Mesenchymal stem cell (in vitro differentiated cells and primary cell): ENCODE data around the gene LHFPL2.

Source experiments
- DNase-seq: peaks from one replicate; pipeline ENCODE4 v3.0.0-alpha.2; 2013
- H2AFZ ChIP-seq: one replicate; pipeline ENCODE4 v1.6.1; 2013; ENCODE audit warnings: low read depth, mild to moderate bottlenecking, control low read depth, inconsistent platforms, low read length, moderate library complexity
- H2AK5ac ChIP-seq: 2 replicates; pipeline ENCODE4 v1.6.1; 2013; ENCODE audit warnings: low read length, moderate library complexity, mild to moderate bottlenecking, inconsistent platforms; ENCODE audit not compliant: severe bottlenecking
- H2BK120ac ChIP-seq: one replicate; pipeline ENCODE4 v1.6.1; 2013; ENCODE audit warnings: low read depth, mild to moderate bottlenecking, inconsistent platforms, low read length, moderate library complexity
- H2BK12ac ChIP-seq, 2 experiments: one replicate each; pipeline ENCODE4 v1.6.1; 2013; ENCODE audit warnings: inconsistent platforms in 2 of 2, low read length in 2 of 2, mild to moderate bottlenecking in 2 of 2, moderate library complexity in 2 of 2, control low read depth in 1 of 2
- H2BK15ac ChIP-seq: one replicate; pipeline ENCODE4 v1.6.1; 2013; ENCODE audit warnings: mild to moderate bottlenecking, low read depth, inconsistent platforms; ENCODE audit not compliant: poor library complexity, severe bottlenecking
- H2BK5ac ChIP-seq: 2 replicates; pipeline ENCODE4 v1.6.1; 2013; ENCODE audit warnings: low read depth, mild to moderate bottlenecking, low read length, control low read depth, inconsistent platforms; ENCODE audit not compliant: poor library complexity, severe bottlenecking
- H3K14ac ChIP-seq, 2 experiments: one replicate each; pipeline ENCODE4 v1.6.1; 2013; ENCODE audit warnings: inconsistent platforms in 2 of 2, low read length in 2 of 2, control low read depth in 1 of 2, mild to moderate bottlenecking in 1 of 2, moderate library complexity in 1 of 2
- H3K18ac ChIP-seq, 2 experiments: one replicate each; pipeline ENCODE4 v1.6.1; 2013; ENCODE audit warnings: inconsistent platforms in 2 of 2, low read length in 2 of 2, control low read depth in 1 of 2, low read depth in 1 of 2, mild to moderate bottlenecking in 1 of 2
- H3K23ac ChIP-seq, 2 experiments: one replicate each; pipeline ENCODE4 v1.6.1; 2013; ENCODE audit warnings: inconsistent platforms in 2 of 2, low read length in 2 of 2, mild to moderate bottlenecking in 2 of 2, moderate library complexity in 2 of 2, control low read depth in 1 of 2
- H3K27ac ChIP-seq: 2 replicates; pipeline ENCODE4 v1.5.1; 2013; ENCODE audit warnings: mild to moderate bottlenecking, moderate library complexity, low read length, control low read depth, inconsistent platforms; ENCODE audit not compliant: poor library complexity, severe bottlenecking
- H3K27me3 ChIP-seq, 2 experiments: 2 replicates each; pipeline versions ENCODE4 v1.6.1 to v1.7.0; 2013; ENCODE audit warnings: low read length in 2 of 2, mild to moderate bottlenecking in 2 of 2, moderate library complexity in 2 of 2, control low read depth in 1 of 2, inconsistent platforms in 1 of 2; ENCODE audit not compliant: control insufficient read depth in 1 of 2, insufficient read depth in 1 of 2
- H3K36me3 ChIP-seq, 2 experiments: 2 replicates each; pipeline versions ENCODE4 v1.6.1 to v1.7.0; 2013; ENCODE audit warnings: low read length in 2 of 2, control low read depth in 1 of 2, inconsistent platforms in 1 of 2, low read depth in 1 of 2, mild to moderate bottlenecking in 1 of 2; ENCODE audit not compliant: insufficient read depth in 2 of 2, control insufficient read depth in 1 of 2
- H3K4ac ChIP-seq, 2 experiments: one replicate each; pipeline ENCODE4 v1.6.1; 2013; ENCODE audit warnings: inconsistent platforms in 2 of 2, low read length in 2 of 2, mild to moderate bottlenecking in 2 of 2, moderate library complexity in 2 of 2, control low read depth in 1 of 2, low read depth in 1 of 2
- H3K4me1 ChIP-seq: 2 replicates; pipeline ENCODE4 v1.6.1; 2013; ENCODE audit warnings: low read depth, low read length, control low read depth; ENCODE audit not compliant: control insufficient read depth, insufficient read depth
- H3K4me2 ChIP-seq: 2 replicates; pipeline ENCODE4 v1.6.1; 2013; ENCODE audit warnings: low read length, mild to moderate bottlenecking, inconsistent platforms; ENCODE audit not compliant: poor library complexity, severe bottlenecking
- H3K4me3 ChIP-seq, 2 experiments: 2 replicates each; pipeline versions ENCODE4 v1.5.1 to v1.7.0; 2013; ENCODE audit warnings: low read length in 2 of 2, mild to moderate bottlenecking in 2 of 2, control low read depth in 1 of 2, low read depth in 1 of 2; ENCODE audit not compliant: insufficient read depth in 1 of 2
- H3K79me1 ChIP-seq: replicated peaks from 2 replicates; pipeline ENCODE4 v1.6.1; 2013; ENCODE audit warnings: mild to moderate bottlenecking, control low read depth, low read length, inconsistent platforms; ENCODE audit not compliant: poor library complexity, severe bottlenecking
- H3K9ac ChIP-seq: 2 replicates; pipeline ENCODE4 v1.7.0; 2013; ENCODE audit warnings: mild to moderate bottlenecking, low read length, moderate library complexity
- H3K9me3 ChIP-seq: 2 replicates; pipeline ENCODE4 v1.7.0; 2013; ENCODE audit warnings: mild to moderate bottlenecking, low read length; ENCODE audit not compliant: control insufficient read depth
- H4K8ac ChIP-seq: one replicate; pipeline ENCODE4 v1.6.1; 2013; ENCODE audit warnings: inconsistent platforms, mild to moderate bottlenecking, low read length, moderate library complexity
- H4K91ac ChIP-seq: one replicate; pipeline ENCODE4 v1.6.1; 2013; ENCODE audit warnings: mild to moderate bottlenecking, low read length, inconsistent platforms
- WGBS: methylation state at CpG from one replicate; pipeline ENCODE4 v1.1.7; 2013; ENCODE audit warnings: mixed read lengths; 5-methylcytosine and 5-hydroxymethylcytosine counted together

The LHFPL2 gene

DNA sequence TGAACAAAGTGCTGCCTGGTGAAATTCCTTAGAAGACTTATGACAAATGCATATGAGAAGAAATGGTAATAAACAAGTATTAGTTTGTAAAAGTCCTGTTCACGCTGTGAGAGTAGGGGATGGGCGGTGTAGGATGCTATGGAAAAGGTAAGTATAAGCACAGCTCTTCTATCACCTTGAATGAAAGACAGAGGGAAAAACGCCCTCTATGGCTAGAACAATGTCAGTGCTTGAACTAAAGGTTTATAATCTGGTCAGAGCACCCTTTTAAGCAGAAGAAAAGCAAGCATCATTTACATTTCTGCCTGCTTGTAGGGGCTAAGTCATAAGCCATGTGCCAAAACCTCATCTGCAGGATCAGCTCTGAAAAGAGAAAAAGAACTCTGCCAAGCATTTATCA, 115.2 kb downstream of the LHFPL2 start:
- Histone ChIP-seq H2BK12ac (no peak overlapping the region), H3K14ac (no peak overlapping the region), H3K9me3 (no peaks in the 10 kb centered on the region), H2AK5ac (no peak overlapping the region), H3K4ac (no peak overlapping the region), H3K36me3 (no peaks in the 10 kb centered on the region), H3K23ac (no peak overlapping the region), H3K4me2 (no peak overlapping the region), H2BK15ac (no peak overlapping the region), H3K18ac (no peak overlapping the region), H2AFZ (no peak overlapping the region), H2BK5ac (no peak overlapping the region), H2BK120ac (no peak overlapping the region), H3K79me1 (peaks cover 23% of the 10 kb centered on the region), H3K27me3 (no peaks in the 10 kb centered on the region), H3K9ac (peak overlapping the region; percentile 73), H4K91ac (no peak overlapping the region), H3K4me1 (peaks cover 20% of the 10 kb centered on the region), H3K4me3 (no peak overlapping the region), H4K8ac (no peak overlapping the region), H3K27ac (no peak overlapping the region)
- DNase-seq, result peak; percentile 51
- WGBS, result 74% methylated on average over 3 of the region's 3 CpGs

GRCh38 chr5:78530342-78531096, 118.1 kb downstream of the LHFPL2 start:
- Histone ChIP-seq H3K23ac (no peak overlapping the region), H2BK5ac (no peak overlapping the region), H4K8ac (peak overlapping the region; percentile 48), H3K9ac (peak overlapping the region; percentile 94), H3K9me3 (no peaks in the 10 kb centered on the region), H4K91ac (no peak overlapping the region), H2AFZ (no peak overlapping the region), H2AK5ac (peak overlapping the region; percentile 30), H3K27ac (no peak overlapping the region), H2BK15ac (no peak overlapping the region), H3K4me2 (no peak overlapping the region), H3K36me3 (no peaks in the 10 kb centered on the region), H2BK12ac (peak overlapping the region in 1 of 2 experiments; percentile 54), H3K27me3 (no peaks in the 10 kb centered on the region), H3K79me1 (peaks cover 22% of the 10 kb centered on the region), H2BK120ac (no peak overlapping the region), H3K14ac (no peak overlapping the region), H3K4me3 (no peak overlapping the region), H3K4ac (no peak overlapping the region), H3K4me1 (peaks cover 24% of the 10 kb centered on the region), H3K18ac (no peak overlapping the region)
- 52% methylated on average over 2 of the region's 3 CpGs for WGBS
- DNase-seq, result peak; percentile 92

DNA sequence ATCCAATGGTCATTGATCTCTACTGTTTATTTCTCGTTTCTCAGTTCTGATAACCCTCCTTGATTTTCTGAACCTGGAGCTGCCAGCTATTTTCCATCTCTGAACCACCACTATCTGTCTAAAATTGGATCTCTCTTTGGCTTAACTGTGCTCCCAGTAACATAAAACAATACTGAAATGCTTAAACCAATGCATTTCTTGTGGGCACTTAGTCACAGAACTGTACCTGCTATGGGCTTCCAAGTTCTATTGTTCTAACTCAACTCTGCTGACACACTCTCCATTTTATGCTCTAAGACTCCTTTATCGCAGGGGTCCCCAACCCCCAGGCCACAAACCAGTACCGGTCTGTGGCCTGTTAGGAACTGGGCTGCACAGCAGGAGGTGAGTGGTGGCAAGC, 120.6 kb downstream of the LHFPL2 start:
- Histone ChIP-seq H3K9ac (peak overlapping the region; percentile 94), H2AFZ (no peak overlapping the region), H2BK15ac (peak overlapping the region; percentile 40), H3K18ac (peak overlapping the region; percentile 37 to 59), H4K8ac (no peak overlapping the region), H4K91ac (no peak overlapping the region), H2BK12ac (peak overlapping the region in 1 of 2 experiments; percentile 77), H3K4me3 (no peak overlapping the region), H3K23ac (no peak overlapping the region), H3K4ac (peak overlapping the region; percentile 39 to 78), H3K4me1 (peaks cover 10% of the 10 kb centered on the region), H3K14ac (peak overlapping the region in 1 of 2 experiments; percentile 36), H2BK5ac (no peak overlapping the region), H3K4me2 (no peak overlapping the region), H3K27me3 (no peaks in the 10 kb centered on the region), H3K36me3 (peaks cover 0 to 3% of the 10 kb centered on the region in 2 experiments), H3K79me1 (peaks cover 13% of the 10 kb centered on the region), H3K27ac (no peak overlapping the region), H2AK5ac (peak overlapping the region; percentile 61), H2BK120ac (no peak overlapping the region), H3K9me3 (no peaks in the 10 kb centered on the region)
- DNase-seq, result no peak
- WGBS, result 79% methylated on average over 3 of the region's 3 CpGs

- Histone ChIP-seq H2BK15ac (no peak overlapping the region), H3K9me3 (no peaks in the 10 kb centered on the region), H2AFZ (no peak overlapping the region), H3K27ac (no peak overlapping the region), H3K4me3 (peak overlapping the region in 1 of 2 experiments; percentile 7), H3K23ac (no peak overlapping the region), H4K8ac (no peak overlapping the region), H3K36me3 (peaks cover 0 to 8% of the 10 kb centered on the region in 2 experiments), H4K91ac (no peak overlapping the region), H3K27me3 (no peaks in the 10 kb centered on the region), H3K79me1 (peaks cover 11% of the 10 kb centered on the region), H3K14ac (no peak overlapping the region), H2BK120ac (no peak overlapping the region), H3K18ac (no peak overlapping the region), H2BK12ac (peak overlapping the region in 1 of 2 experiments; percentile 54), H3K4me2 (no peak overlapping the region), H2AK5ac (no peak overlapping the region), H2BK5ac (no peak overlapping the region), H3K4me1 (peaks cover 10% of the 10 kb centered on the region), H3K9ac (peak overlapping the region; percentile 94), H3K4ac (peak overlapping the region in 1 of 2 experiments; percentile 71)
- WGBS, result 26% methylated on average over 8 of the region's 9 CpGs
- peak; percentile 99 for DNase-seq
Observed at GRCh38 chr5:78527054-78527859, 121.3 kb downstream of the LHFPL2 start.
